ENCODE measurements around the gene SLC44A3.
A peak's percentile ranks its signal among the peaks of the same experiment; 100 is the strongest.

The SLC44A3 gene

GRCh38 chr1:94908190-94908589 lies 88.0 kb downstream of the SLC44A3 start:
- DNase-seq (ENCODE audit: low read depth) = no peak

- DNase-seq (ENCODE audit: low read depth) = no peak
Observed at GRCh38 chr1:94908965-94909364, 88.8 kb downstream of the SLC44A3 start.

GRCh38 chr1:94909486-94909885 lies 89.3 kb downstream of the SLC44A3 start:
- DNase-seq (ENCODE audit: low read depth) = no peak

GRCh38 chr1:94912263-94913184 lies 92.4 kb downstream of the SLC44A3 start:
- no peak for DNase-seq (ENCODE audit: low read depth)

DNA sequence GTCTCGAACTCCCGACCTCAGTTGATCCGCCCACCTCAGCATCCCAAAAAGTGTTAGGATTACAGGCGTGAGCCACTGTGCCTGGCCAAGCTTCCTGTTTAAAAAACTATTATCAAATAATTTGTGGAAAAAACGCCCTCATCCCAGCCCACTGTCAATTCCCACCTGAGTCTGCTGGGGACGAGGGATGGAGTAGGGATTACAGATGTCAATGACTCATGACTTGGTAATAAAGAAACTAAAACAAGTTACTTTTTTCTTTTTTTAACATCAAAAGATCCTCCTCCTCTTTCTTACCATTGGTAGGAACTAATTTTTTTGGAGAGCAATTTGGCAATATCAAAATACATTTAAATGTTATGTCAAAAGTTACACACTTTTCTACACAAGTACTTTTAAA lies 97.1 kb downstream of the SLC44A3 start:
- no peak for DNase-seq (ENCODE audit: low read depth)

DNA sequence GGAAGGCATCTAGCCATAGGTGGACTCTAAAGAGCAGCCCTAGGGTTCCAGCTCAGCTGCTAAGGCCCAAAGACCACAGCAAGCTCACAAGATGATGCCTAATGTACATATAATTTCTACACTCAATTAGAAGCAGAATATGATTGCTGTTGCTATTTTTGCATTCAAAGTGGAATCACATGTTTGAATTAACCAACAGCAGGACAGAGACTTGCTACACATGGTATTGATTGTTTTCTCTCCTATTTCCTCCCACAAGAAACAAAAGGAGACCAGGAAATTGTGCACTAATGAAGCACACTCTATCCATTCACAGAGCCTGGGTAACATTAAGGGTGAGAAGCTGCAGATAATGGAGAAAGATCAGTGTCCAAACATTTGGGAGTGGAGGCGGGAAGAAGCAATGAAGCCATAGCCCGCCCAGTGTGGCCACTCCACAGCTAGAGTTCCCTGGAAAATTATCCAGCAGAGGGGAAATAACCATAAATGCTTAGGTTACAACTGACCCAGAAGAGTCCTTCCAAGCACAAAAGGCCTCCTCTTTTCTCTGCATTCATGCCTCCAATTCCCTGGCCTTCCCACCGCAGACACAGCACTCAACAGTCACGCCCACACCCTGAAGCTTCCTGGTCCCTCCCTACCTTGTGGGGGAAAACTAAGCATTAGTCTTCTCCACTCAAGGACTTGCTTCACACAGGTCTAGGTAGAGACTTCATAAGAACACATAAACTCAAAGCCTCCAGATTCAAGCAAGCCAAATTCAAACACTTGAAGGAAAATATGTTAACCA lies 99.3 kb downstream of the SLC44A3 start:
- DNase-seq (ENCODE audit: low read depth) = no peak

DNA sequence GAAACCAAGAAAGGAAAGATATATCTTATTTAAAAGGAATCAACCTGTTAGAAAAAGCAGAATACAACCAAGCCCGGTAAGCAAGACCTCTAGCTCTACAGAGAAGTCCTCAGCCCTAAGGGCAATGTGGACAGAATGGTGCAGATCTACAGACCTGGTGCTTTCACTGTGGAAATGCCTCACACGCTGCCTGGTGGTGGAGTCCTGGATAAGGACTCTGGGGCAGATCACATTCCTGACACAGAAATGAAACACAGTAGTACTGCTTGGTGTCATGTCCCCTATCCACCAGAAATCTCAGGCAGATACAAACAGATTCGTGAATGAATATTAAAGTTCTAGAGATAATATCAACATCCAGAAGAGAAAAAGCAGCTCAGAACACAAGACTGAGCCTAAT lies 99.9 kb downstream of the SLC44A3 start:
- no peak for DNase-seq (ENCODE audit: low read depth)

- no peak for DNase-seq (ENCODE audit: low read depth)
Observed at GRCh38 chr1:94921977-94922376, 101.8 kb downstream of the SLC44A3 start.

- DNase-seq (ENCODE audit: low read depth) = no peak
Observed at GRCh38 chr1:94922761-94923331, 102.7 kb downstream of the SLC44A3 start.

- no peak for DNase-seq (ENCODE audit: low read depth)
Observed at GRCh38 chr1:94925004-94925403, 104.8 kb downstream of the SLC44A3 start.

DNA sequence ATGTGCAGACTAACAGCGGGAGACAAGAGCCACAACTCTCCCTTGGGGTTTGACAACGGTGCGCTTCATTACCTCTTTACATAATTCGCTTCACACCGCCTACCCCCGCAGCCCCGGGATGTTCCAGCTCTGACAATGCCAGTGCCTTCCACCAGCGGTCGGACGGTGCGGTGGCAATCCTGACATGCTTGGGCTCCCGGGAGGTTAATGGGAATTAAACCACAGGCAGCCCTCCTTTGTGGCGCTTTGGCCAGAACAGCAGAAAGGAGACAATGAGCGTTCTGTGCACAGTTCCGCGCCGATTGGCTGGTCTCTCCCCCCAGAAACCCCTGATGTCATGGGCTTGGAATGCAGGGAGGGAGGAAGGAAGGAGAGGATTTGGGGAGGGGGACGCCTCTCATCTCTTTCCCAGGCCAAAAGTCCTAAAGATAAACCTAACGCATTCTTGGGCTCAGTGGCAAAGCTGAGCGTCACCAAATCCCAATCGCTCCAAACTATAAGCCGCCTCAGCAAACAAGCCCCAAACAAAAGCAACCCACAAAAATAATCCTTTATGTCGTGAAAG lies 105.5 kb downstream of the SLC44A3 start:
- no peak for DNase-seq (ENCODE audit: low read depth)

DNA sequence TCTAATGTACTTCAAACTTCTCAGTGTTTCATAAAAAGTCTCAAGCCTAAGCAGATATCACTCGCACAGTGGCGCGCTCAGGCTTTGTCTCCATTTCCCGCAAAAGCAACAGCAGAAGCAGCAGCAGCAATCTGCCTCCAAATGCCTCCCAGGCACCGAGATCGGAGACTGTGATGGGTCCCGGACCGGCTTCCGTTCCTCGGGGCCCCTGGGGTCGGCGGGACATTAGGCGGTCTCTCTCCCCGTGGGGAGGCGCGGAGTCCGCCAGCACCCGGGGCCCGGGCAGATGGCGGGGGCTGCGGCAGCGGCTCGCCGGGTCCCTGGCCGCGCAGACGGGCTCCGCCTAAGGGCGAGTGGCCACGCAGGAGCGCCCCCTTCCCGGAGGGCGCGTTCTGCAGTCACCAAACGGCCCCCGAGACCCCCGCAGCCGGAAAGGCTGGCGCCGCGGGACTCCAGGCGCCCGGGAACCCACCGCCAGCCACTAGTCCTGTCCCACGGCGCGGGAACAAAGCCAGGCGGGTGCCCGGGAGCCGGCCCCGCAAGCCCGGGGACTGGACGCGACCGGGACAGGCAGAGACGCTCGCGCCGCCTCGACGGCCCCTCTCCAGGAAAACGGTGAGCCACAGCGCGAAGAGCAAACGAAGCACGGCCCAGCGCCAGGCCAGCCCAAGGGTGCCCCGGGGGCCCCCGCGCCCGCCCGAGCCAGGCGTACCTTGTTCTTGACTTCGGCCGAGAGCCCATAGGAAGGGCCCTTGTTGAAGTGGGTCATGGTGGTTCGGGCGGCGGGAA lies 106.2 kb downstream of the SLC44A3 start:
- DNase-seq (ENCODE audit: low read depth) = no peak

DNA sequence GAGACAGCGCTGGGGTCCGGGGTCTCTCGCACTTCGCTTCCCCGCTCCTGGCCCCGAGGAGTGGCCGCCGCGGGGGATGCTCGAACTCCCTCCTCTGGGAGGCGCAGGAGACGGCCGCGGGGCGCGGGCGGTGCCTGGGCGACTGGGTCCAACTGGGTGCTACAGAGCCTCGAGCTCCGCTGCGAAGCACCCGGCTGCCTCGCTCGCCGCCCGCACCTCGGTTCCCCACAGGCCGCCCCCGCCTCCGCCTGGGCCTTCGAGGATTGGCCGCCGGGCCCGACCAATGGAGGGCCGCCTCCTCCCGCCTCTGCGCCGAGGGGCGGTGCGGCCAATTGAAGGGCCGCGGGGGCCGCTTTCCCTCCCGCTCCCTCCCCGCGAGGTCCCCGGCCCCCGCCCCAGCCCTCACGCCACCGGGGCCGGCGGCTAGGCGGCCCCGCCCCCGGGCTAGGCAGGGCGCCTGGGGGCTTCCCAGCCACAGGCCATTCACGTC lies 106.8 kb downstream of the SLC44A3 start, which contains the start of gene CNN3:
Gene CNN3, minus strand, starts transcription at position 196 of the 490 bp plus-strand sequence. CDS start 216 bp downstream, outside the sequence.
- peak; percentile 28 for DNase-seq (ENCODE audit: low read depth)

DNA sequence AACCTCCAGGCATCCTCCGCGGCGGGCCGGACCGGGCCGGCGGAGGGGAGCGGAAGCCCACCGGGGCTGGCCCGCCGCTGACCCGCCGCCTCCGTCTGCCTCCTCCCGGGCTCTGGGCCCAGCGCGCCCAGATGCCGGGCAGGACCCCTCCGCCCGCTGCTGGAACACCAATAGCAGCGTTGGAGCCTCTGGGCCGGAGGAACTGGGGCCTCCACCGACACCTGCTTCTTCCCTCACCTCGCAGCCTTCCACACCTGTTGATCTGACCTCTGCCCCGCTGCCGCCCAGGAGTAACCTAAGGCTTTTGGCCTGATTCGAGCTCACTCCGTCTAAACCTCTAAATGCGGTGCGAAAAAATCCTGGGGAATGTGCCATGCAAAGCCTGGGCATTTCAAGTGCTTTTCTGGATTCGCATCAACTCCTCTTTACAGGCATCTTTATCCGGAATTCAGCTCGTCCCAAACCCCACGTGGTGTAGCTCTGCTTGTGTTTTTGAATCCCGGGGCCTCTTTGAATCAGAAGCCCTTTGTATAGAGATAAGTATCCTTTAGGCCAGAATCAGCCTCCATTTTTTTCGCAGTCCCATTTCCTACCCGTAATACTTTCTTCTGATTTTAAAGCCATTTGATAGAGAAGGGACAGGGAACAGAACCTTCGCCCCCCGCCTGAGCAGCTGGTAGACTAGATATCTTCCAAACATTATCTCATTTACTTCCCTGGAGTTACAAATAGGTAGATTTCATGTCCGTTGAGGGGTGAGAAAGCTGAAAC lies 107.4 kb downstream of the SLC44A3 start:
- no peak for DNase-seq (ENCODE audit: low read depth)

DNA sequence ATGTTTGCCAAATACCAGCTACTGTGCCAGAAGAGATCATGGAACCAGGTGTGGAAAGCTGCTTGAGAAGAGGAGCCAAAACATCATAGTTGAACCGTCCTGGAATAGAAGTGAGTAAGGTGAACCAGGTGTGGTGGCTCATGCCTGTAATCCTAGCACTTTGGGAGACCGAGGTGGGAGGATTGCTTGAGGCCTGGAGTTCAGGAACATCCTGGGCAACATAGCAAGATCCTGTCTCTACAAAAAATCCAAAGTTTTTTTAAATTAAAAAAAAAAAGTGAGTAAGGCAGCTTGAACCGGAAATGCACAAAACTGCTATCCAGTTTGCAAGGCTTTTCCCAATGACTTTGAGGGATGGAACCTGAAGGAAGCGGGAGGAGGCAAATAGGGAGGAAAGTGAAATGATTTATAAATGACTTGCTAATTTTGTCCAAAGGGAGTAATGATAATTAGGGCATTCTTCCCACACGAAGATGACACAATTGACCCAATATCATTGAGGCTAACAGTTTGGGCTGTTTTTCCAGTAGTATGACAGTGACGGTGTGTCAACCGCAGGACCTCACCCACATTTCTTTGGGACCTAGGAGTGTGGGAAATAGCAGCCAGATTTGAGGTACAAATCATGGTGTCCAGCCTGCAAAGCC lies 108.3 kb downstream of the SLC44A3 start:
- DNase-seq (ENCODE audit: low read depth) = no peak

- no peak for DNase-seq (ENCODE audit: low read depth)
Observed at GRCh38 chr1:94929351-94930217, 109.4 kb downstream of the SLC44A3 start.

DNA sequence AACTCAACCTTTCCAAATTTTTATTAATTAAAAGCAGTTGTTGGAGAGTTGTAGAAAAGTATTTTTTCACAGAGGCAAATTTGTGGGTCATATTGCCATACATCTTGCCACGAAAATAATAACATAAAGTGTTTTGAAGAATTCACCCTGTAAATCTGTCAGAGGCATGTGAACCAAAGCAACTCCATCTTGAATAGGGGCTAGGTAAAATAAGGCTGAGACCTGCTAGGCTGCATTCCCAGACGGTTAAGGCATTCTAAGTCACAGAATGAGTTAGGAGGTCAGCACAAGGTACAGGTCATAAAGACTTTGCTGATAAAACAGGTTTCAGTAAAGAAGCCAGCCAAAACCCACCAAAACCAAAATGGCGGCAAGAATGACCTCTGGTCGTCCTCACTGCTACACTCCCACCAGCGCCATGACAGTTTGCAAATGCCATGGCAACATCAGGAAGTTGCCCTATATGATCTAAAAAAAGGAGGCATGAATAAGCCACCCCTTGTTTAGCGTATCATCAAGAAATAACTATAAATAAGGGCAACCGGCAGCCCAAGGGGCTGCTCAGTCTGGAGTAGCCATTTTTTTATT lies 111.2 kb downstream of the SLC44A3 start:
- DNase-seq (ENCODE audit: low read depth) = no peak

- no peak for DNase-seq (ENCODE audit: low read depth)
Observed at GRCh38 chr1:94934551-94934950, 114.4 kb downstream of the SLC44A3 start.

GRCh38 chr1:94935034-94935433 lies 114.9 kb downstream of the SLC44A3 start:
- no peak for DNase-seq (ENCODE audit: low read depth)

Measured in stimulated activated CD8-positive, alpha-beta memory T cell treated with anti-CD3 and anti-CD28 coated beads, Interleukin-7, amount 100 ng/mL, for 24 hours (primary cell).